ENCODE measurements around the gene PLPP6.

DNA sequence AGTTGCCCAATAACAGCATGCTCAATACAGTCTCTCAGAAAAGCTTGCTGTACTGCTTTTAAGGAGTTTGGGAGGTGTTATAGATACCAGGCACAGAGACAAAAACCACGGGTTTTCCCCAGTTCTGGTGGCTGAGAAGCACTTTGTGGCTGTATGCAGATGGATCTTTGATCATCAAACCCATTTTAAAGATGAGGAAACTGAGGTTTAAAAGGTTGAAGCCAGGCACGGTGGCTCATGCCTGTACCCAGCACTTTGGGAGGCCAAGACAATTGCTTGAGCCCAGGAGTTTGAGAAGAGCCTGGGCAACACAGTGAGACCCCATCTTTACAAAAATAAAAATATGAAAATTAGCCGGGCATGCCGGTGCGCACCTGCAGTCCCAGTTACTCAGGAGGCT is 46.3 kb upstream of the PLPP6 start:
- TF ChIP-seq, protein P1, sequence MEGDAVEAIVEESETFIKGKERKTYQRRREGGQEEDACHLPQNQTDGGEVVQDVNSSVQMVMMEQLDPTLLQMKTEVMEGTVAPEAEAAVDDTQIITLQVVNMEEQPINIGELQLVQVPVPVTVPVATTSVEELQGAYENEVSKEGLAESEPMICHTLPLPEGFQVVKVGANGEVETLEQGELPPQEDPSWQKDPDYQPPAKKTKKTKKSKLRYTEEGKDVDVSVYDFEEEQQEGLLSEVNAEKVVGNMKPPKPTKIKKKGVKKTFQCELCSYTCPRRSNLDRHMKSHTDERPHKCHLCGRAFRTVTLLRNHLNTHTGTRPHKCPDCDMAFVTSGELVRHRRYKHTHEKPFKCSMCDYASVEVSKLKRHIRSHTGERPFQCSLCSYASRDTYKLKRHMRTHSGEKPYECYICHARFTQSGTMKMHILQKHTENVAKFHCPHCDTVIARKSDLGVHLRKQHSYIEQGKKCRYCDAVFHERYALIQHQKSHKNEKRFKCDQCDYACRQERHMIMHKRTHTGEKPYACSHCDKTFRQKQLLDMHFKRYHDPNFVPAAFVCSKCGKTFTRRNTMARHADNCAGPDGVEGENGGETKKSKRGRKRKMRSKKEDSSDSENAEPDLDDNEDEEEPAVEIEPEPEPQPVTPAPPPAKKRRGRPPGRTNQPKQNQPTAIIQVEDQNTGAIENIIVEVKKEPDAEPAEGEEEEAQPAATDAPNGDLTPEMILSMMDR (IDR thresholded peaks at IDR 0.05) = no peak
- TF ChIP-seq POLR2A (IDR thresholded peaks at IDR 0.05) = no peak
